GM21737 (cell line): Measurements from ENCODE around the gene ARL4C.
"Not testable (repeated sequence)": the region's sequence is repeated elsewhere in the genome, so short reads cannot be mapped to it uniquely, and the experiment has no call there.

Source experiments
- ATAC-seq: cut with Tn5 transposase; IDR thresholded peaks from one replicate; pipeline ENCODE4 v1.9.1; 2021; ENCODE audit warnings: mild to moderate bottlenecking, moderate library complexity; ENCODE audit not compliant: unreplicated experiment

ARL4C gene

GRCh38 chr2:234478121-234478858 is 18.6 kb downstream of the ARL4C start:
- no peak for ATAC-seq

GRCh38 chr2:234476766-234477165 is 20.1 kb downstream of the ARL4C start:
- ATAC-seq = no peak

- no peak for ATAC-seq
These were observed 22.2 kb downstream of the ARL4C start for GRCh38 chr2:234474654-234475053.

DNA sequence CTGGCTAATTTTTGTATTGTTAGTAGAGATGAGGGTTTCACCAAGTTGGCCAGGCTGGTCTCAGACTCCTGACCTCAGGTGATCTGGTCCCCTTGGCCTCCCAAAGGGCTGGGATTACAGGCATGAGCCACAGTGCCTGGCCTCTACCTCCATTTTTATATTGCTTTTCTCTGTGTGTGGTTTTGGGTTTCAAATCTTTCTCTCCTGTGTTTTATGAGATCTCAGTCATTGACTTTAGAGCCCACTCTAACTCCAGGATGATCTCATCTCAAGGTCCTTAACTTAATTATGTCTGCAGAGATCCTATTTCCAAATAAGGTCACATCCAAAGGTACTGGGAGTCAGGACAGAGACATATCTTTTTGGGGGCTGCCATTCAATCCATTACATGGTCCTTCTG is 24.7 kb downstream of the ARL4C start:
- no peak for ATAC-seq

DNA sequence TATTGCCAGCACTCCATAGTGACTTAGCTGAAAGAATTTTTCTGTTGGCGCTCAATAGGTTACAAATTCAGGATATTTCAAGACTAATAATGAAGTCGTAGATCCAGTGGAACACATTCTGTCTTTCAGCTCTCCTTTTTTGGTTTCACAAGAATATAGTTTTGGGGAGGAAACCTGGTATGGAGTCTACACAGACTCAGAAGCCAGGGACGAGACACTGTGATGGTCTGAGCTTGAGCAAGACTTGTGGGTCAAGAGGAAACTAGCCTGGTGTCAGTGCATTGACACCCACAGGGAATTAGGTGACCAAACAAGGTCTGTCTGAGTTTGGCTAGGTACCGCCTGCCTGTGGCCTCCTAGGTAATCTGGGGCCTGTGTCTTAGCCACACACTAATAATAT is 26.9 kb downstream of the ARL4C start:
- ATAC-seq = no peak

DNA sequence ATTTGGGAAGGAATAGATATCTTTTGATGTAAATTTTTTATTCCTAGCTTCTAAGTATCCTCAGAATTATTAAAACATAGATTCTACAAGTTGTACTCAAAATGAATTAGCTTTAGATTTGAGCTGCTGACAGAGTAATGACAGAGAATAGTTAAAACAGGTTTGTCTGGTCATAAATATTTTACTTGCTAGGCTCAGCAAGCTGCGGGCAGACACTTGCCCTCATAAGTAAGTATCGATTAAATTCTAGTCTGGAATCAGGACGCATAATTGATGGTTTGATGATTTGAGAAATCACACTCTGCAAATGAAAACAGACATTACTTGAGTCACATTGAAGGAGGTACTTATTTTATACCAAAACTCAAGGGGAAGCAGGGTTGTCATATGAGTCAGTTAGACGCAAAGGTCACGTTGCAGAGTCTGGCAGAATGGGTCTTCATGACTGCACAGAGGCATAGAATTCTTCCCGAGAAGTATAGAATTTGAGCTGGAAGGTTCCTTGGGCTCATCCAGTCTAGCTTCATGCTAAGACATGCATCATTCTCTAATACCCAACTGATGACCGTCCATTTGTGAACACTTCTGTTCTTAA is 27.5 kb downstream of the ARL4C start:
- ATAC-seq = no peak

- no peak for ATAC-seq
These were observed 28.4 kb downstream of the ARL4C start for GRCh38 chr2:234468503-234468902.

- ATAC-seq = no peak
These were observed 29.6 kb downstream of the ARL4C start for GRCh38 chr2:234467289-234467688.

GRCh38 chr2:234464291-234464645 is 32.6 kb downstream of the ARL4C start:
- ATAC-seq = no peak

- no peak for ATAC-seq
These were observed 33.1 kb downstream of the ARL4C start for GRCh38 chr2:234463626-234464290.

- ATAC-seq = no peak
These were observed 34.5 kb downstream of the ARL4C start for GRCh38 chr2:234462218-234462992.

- no peak for ATAC-seq
These were observed 37.4 kb downstream of the ARL4C start for GRCh38 chr2:234459401-234460009.

- ATAC-seq = no peak
These were observed 38.4 kb downstream of the ARL4C start for GRCh38 chr2:234458466-234458865.

- no peak for ATAC-seq
These were observed 39.5 kb downstream of the ARL4C start for GRCh38 chr2:234457421-234457820.

DNA sequence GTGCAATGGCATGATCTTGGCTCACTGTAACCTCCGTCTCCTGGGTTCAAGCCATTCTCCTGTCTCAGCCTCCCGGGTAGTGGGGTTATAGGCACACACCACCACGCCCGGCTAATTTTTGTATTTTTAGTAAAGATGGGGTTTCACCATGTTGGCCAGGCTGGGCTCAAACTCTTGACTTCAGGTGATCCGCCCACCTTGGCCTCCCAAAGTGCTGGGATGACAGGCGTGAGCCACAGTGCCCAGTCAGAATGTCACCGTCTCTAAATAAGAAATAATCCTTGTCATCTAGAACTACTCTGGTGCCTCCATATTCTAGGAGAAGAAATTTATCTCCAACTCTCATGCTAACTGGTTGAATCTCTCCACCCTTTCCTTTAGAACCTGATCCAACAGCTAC is 41.6 kb downstream of the ARL4C start:
- ATAC-seq = not testable (repeated sequence)

GRCh38 chr2:234454433-234454832 is 42.4 kb downstream of the ARL4C start:
- ATAC-seq = no peak

GRCh38 chr2:234453216-234453615 is 43.7 kb downstream of the ARL4C start:
- no peak for ATAC-seq

GRCh38 chr2:234451852-234452625 is 44.8 kb downstream of the ARL4C start:
- no peak for ATAC-seq

GRCh38 chr2:234451242-234451641 is 45.6 kb downstream of the ARL4C start:
- ATAC-seq = no peak

GRCh38 chr2:234450431-234451124 is 46.3 kb downstream of the ARL4C start:
- no peak for ATAC-seq
